HepG2 (cell line): ENCODE measurements around the gene AP1M2. TPM values are rescaled to one million over a fixed set of nuclear protein-coding genes. Genes with fewer than 3 reads are reported as not detected.

ENCODE experiments used
- ATAC-seq: fragments of 200-7000 bp; cut with Tn5 transposase; 3 replicates; pipeline ENCODE4 v1.9.1; 2020; ENCODE audit warnings: mild to moderate bottlenecking, moderate library complexity
- BruUV-seq: library from RNA; stranded (reverse); fragments of 400-500 nt; replicated peaks from 2 replicates; lab custom pipeline; 2021; lab: Mats Ljungman, UMichigan
- CTCF ChIA-PET: fragments of 300-600 bp; formaldehyde crosslinking; extraction: SDS; loops from one replicate; lab custom pipeline; 2021; ENCODE audit warnings: low total read pairs, inconsistent platforms, low intra/inter-chr PET ratio; lab: Yijun Ruan, JAX
- POLR2A ChIA-PET: fragments of 350-600 bp; sonication (Branson Sonifier 250); formaldehyde crosslinking; loops from one replicate; lab custom pipeline; 2020; ENCODE audit warnings: antibody characterized with exemption, inconsistent platforms; lab: Yijun Ruan, JAX
- DNase-seq: peaks from one replicate; pipeline ENCODE4 v3.0.0-alpha.2; 2015; ENCODE audit warnings: low spot score
- FAIRE-seq: peaks from 3 replicates; lab custom pipeline; 2011; peaks lifted over from hg19 to GRCh38; lab: Jason Lieb, UNC
- H2AFZ ChIP-seq: one replicate; pipeline ENCODE4 v1.6.1; 2011; ENCODE audit warnings: low read length, inconsistent platforms
- H3K27ac ChIP-seq: fragments of 300-600 bp; 3 replicates; pipeline ENCODE4 v1.8.0; 2011; ENCODE audit warnings: mixed run types, mild to moderate bottlenecking, mixed read lengths, low read length, inconsistent platforms; ENCODE audit not compliant: insufficient read depth; ENCODE audit errors: extremely low read length
- H3K27me3 ChIP-seq, 2 experiments: fragments of 200-600 bp in 1 of 2; 2 replicates in 1 of 2; 3 replicates in 1 of 2; pipeline versions ENCODE4 v1.6.0 to v1.8.0; 2011; ENCODE audit warnings: low read length in 2 of 2, mild to moderate bottlenecking in 2 of 2, moderate library complexity in 2 of 2, inconsistent platforms in 1 of 2; ENCODE audit not compliant: insufficient read depth in 2 of 2, control insufficient read depth in 1 of 2
- H3K36me3 ChIP-seq, 2 experiments: fragments of 200-600 bp in 1 of 2; replicated peaks in 1 of 2; 2 replicates in 1 of 2; 3 replicates in 1 of 2; pipeline versions ENCODE4 v1.5.1 to v1.8.0; 2011; ENCODE audit warnings: low read length in 2 of 2, inconsistent platforms in 1 of 2; ENCODE audit not compliant: insufficient read depth in 2 of 2, control insufficient read depth in 1 of 2
- H3K4me1 ChIP-seq: 2 replicates; pipeline ENCODE4 v1.5.1; 2012; ENCODE audit warnings: low read length, inconsistent platforms; ENCODE audit not compliant: insufficient read depth
- H3K4me2 ChIP-seq: 2 replicates; pipeline ENCODE4 v1.6.0; 2011; ENCODE audit warnings: low read depth, low read length, inconsistent platforms
- H3K4me3 ChIP-seq, 3 experiments: fragments of 200-600 bp in 1 of 3; sonication (generic), shearing (Covaris generic) in 1 of 3; replicated peaks in 1 of 3; 2 replicates each; pipeline ENCODE4 v1.5.1; 2011 to 2016; ENCODE audit warnings: low read length in 3 of 3, inconsistent platforms in 2 of 3, low read depth in 2 of 3, mild to moderate bottlenecking in 2 of 3, control low read depth in 1 of 3, mixed read lengths in 1 of 3; ENCODE audit not compliant: insufficient read depth in 1 of 3
- H3K79me2 ChIP-seq: one replicate; pipeline ENCODE4 v1.6.1; 2011; ENCODE audit warnings: low read length, inconsistent platforms; ENCODE audit not compliant: insufficient read depth
- H3K9ac ChIP-seq: 2 replicates; pipeline ENCODE4 v1.6.0; 2011; ENCODE audit warnings: mild to moderate bottlenecking, low read depth, low read length, inconsistent platforms; ENCODE audit not compliant: insufficient read depth
- H3K9me3 ChIP-seq: 2 replicates; pipeline ENCODE4 v1.5.1; 2012; ENCODE audit warnings: mild to moderate bottlenecking, low read length
- H4K20me1 ChIP-seq: 2 replicates; pipeline ENCODE4 v1.6.0; 2011; ENCODE audit warnings: inconsistent platforms, mild to moderate bottlenecking, low read length, moderate library complexity; ENCODE audit not compliant: insufficient read depth
- ATF7-NPFF ChIP-seq: sonication (generic); formaldehyde crosslinking; IDR thresholded peaks from 2 replicates; pipeline ENCODE4 v1.8.1; 2023; ENCODE audit warnings: mild to moderate bottlenecking, low read depth, missing genetic modification reagents, moderate library complexity
- EHMT2 ChIP-seq: fragments of 200-600 bp; sonication (generic); IDR thresholded peaks from 2 replicates; pipeline ENCODE4 v1.7.0; 2017; ENCODE audit warnings: antibody characterized with exemption, low read depth, low read length, borderline replicate concordance
- GTF3A ChIP-seq: sonication (generic); formaldehyde crosslinking; conservative IDR thresholded peaks from 2 replicates; pipeline ENCODE4 v1.4.0; 2020; ENCODE audit warnings: mild to moderate bottlenecking, missing genetic modification reagents
- HNRNPL ChIP-seq: fragments of 200-400 bp; formaldehyde crosslinking; IDR thresholded peaks from 2 replicates; pipeline ENCODE4 v1.6.1; 2017; ENCODE audit warnings: mild to moderate bottlenecking, low read depth, low read length
- MLLT10 ChIP-seq: sonication (generic); formaldehyde crosslinking; IDR thresholded peaks from 2 replicates; pipeline ENCODE4 v1.4.0; 2020; ENCODE audit warnings: missing genetic modification reagents
- NFKBIZ ChIP-seq: IDR thresholded peaks from 2 replicates; pipeline ENCODE4 v1.6.1; 2018; ENCODE audit warnings: missing genetic modification reagents, missing compliant biosample characterization
- NFYC ChIP-seq: IDR thresholded peaks from 2 replicates; pipeline ENCODE4 v1.6.1; 2016; ENCODE audit warnings: missing genetic modification reagents, missing compliant biosample characterization
- REL ChIP-seq: sonication (generic); formaldehyde crosslinking; conservative IDR thresholded peaks from 2 replicates; pipeline ENCODE4 v1.8.0; 2022; ENCODE audit warnings: mild to moderate bottlenecking, missing genetic modification reagents, moderate library complexity
- SIN3A ChIP-seq: IDR thresholded peaks from 2 replicates; pipeline ENCODE4 v1.6.1; 2011; ENCODE audit warnings: low read depth, mild to moderate bottlenecking, control low read depth, low read length, borderline replicate concordance
- ZBTB8A ChIP-seq: sonication (generic); formaldehyde crosslinking; IDR thresholded peaks from 2 replicates; pipeline ENCODE4 v1.4.0; 2020; ENCODE audit warnings: mild to moderate bottlenecking, low read depth, missing genetic modification reagents, borderline replicate concordance
- ZNF138 ChIP-seq: sonication (generic); formaldehyde crosslinking; IDR thresholded peaks from 2 replicates; pipeline ENCODE4 v1.5.0; 2020; ENCODE audit warnings: mild to moderate bottlenecking, low read depth, missing genetic modification reagents
- ZNF160 ChIP-seq: sonication (generic); formaldehyde crosslinking; IDR thresholded peaks from 2 replicates; pipeline ENCODE4 v1.8.0; 2022; ENCODE audit warnings: mild to moderate bottlenecking, inconsistent platforms, missing genetic modification reagents
- ZNF282 ChIP-seq: fragments of 450-650 bp; IDR thresholded peaks from 2 replicates; pipeline ENCODE4 v1.6.1; 2018; ENCODE audit not compliant: partially characterized antibody
- ZNF34 ChIP-seq: sonication (generic); formaldehyde crosslinking; IDR thresholded peaks from 2 replicates; pipeline ENCODE4 v1.4.0; 2020; ENCODE audit warnings: mild to moderate bottlenecking, missing genetic modification reagents, borderline replicate concordance
- ZNF720 ChIP-seq: sonication (generic); formaldehyde crosslinking; IDR thresholded peaks from 2 replicates; pipeline ENCODE4 v1.4.0; 2020; ENCODE audit warnings: missing genetic modification reagents
- ZNF83 ChIP-seq: sonication (generic); formaldehyde crosslinking; IDR thresholded peaks from 2 replicates; pipeline ENCODE4 v1.4.0; 2020; ENCODE audit warnings: missing genetic modification reagents, mild to moderate bottlenecking, borderline replicate concordance
- WGBS: methylation state at CpG from one replicate; pipeline ENCODE4 v1.1.6; 2017; ENCODE audit warnings: low lambda C conversion rate; 5-methylcytosine and 5-hydroxymethylcytosine counted together
- in situ Hi-C: cut with HindIII; loops from 2 replicates; pipeline ENCODE4 v1.10.0; 2017; ENCODE audit warnings: low pct_unique_long_range_greater_than_20kb; ENCODE audit not compliant: extremely low pct_ligation_motif_present
- intact Hi-C: fragments of 100-400 bp; cut with micrococcal nuclease; formaldehyde crosslinking; loops from one replicate; pipeline ENCODE4 v1.10.0; 2022; ENCODE audit not compliant: unreplicated experiment
- polyA plus RNA-seq, 8 experiments: library from polyadenylated mRNA; depleted of rRNA in 3 of 8; stranded (reverse) in 7 of 8; unstranded in 1 of 8; fragments of >200 nt; fragmentation: Illumina TruSeq in 4 of 8; extraction: Trizol in 4 of 8; gene quantifications; 2 replicates each; pipeline versions ENCODE4 v1.2.1 to v1.2.3, GENCODE V29; 2011 to 2016; ENCODE audit warnings: low read depth in 4 of 8, missing spikeins in 1 of 8, mixed read lengths in 1 of 8; ENCODE audit not compliant: insufficient read depth in 1 of 8
- total RNA-seq, 5 experiments: library from RNA; depleted of rRNA; stranded (reverse); fragments of >200 nt; fragmentation: Illumina TruSeq; extraction: Trizol; gene quantifications; 2 replicates each; pipeline ENCODE4 v1.2.3, GENCODE V29; 2016; ENCODE audit warnings: low read depth in 1 of 5
- TF ChIP-seq, protein P1 (sequence below): sonication (generic); formaldehyde crosslinking; IDR thresholded peaks from 2 replicates; pipeline ENCODE4 v1.8.1; 2023; ENCODE audit warnings: mild to moderate bottlenecking, missing genetic modification reagents, borderline replicate concordance
- TF ChIP-seq, protein P2 (sequence below): sonication (generic); formaldehyde crosslinking; IDR thresholded peaks from 2 replicates; pipeline ENCODE4 v1.5.1; 2020; ENCODE audit warnings: missing genetic modification reagents, mild to moderate bottlenecking, borderline replicate concordance

Gene AP1M2
- total and polyA plus RNA-seq, 2 of the 13 experiments (the other 11 are each of a cell fraction or from before 2014, with no cell fraction given) = 6.3 to 76.8 TPM

DNA sequence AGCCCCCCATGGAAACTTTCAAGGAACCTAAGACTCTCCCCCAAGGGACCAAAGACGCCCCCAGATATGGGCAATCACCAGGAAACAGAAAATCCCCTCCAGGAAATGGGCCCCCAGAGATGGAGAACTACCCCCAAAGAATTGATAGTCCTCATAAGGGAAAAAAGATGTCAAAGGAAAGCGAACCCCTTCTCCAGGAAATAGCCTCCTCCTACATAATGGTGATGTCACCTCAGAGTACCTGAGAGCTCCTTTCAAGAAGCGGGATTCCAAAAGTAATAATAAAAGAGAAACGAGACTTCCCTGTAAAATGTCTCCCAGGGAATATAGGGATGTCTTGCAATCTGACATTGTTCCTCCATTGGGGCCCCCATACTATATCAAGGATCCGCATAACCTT is 19.5 kb downstream of the AP1M2 start:
- no peak overlapping the region for H2AFZ ChIP-seq
- H3K79me2 ChIP-seq = peaks cover 10% of the 10 kb centered on the region
- DNase-seq = no peak
- ATAC-seq = no peak
- in situ Hi-C loops (no loop called here), intact Hi-C loops (no loop called here)
- ChIA-PET POLR2A (interaction anchor here (0.7 kb wide), 1 partner anchor 10 kb away, joined by 4 read pairs; no protein-coding TSS in a partner anchor), CTCF (no interaction called here)
- no peaks in the 10 kb centered on the region for H3K27me3 ChIP-seq
- WGBS = 76% methylated on average over 5 of the region's 5 CpGs
- TF ChIP-seq EHMT2 (no peak), MLLT10 (CRISPR knock-in tag) (no peak), ZNF138 (CRISPR knock-in tag) (no peak), ZNF34 (CRISPR knock-in tag) (no peak), ZNF720 (CRISPR knock-in tag) (no peak), REL (CRISPR knock-in tag) (no peak), HNRNPL (no peak), ZNF160 (CRISPR knock-in tag) (no peak), ZNF83 (no peak), NFKBIZ (no peak), ZBTB8A (no peak), NFYC (no peak), ZNF282 (no peak), ATF7-NPFF (no peak), SIN3A (no peak), GTF3A (CRISPR knock-in tag) (no peak)
- TF ChIP-seq, protein P1, sequence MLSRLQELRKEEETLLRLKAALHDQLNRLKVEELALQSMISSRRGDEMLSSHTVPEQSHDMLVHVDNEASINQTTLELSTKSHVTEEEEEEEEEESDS (CRISPR knock-in tag) = no peak
- TF ChIP-seq, protein P2, sequence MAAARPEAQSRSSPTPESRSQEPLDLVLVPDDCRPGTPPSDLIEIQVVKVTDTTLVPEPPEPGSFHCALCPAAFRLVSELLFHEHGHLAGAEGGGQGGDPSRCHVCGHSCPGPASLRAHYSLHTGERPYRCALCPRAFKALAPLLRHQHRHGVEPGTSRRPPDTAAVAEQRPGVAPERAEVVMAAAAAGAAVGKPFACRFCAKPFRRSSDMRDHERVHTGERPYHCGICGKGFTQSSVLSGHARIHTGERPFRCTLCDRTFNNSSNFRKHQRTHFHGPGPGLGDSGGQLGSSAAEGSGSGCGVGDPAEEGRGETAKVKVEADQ (CRISPR knock-in tag) = no peak
- H3K4me3 ChIP-seq = peak overlapping the region; percentile 59 to 85 (median 82); a peak in 5 of 6 replicates
- H3K36me3 ChIP-seq = no peaks in the 10 kb centered on the region; a peak in 1 of 5 replicates
- no peak for FAIRE-seq
- H3K4me1 ChIP-seq = peaks cover 50% of the 10 kb centered on the region
- no peak overlapping the region for H3K27ac ChIP-seq
- BruUV-seq = no TSS peak
- no peaks in the 10 kb centered on the region for H3K9me3 ChIP-seq
- peak overlapping the region; percentile 70; the same call in 1 of the 2 replicates for H3K9ac ChIP-seq
- H3K4me2 ChIP-seq = peak overlapping the region; percentile 80
- H4K20me1 ChIP-seq = no peaks in the 10 kb centered on the region
